Smooth muscle cell of the coronary artery (primary cell): ENCODE results near the gene CAMK2B. TPM values are rescaled to one million over a fixed set of nuclear protein-coding genes. Genes with fewer than 3 reads are reported as not detected.

Source experiments
- total RNA-seq: library from RNA; depleted of rRNA; stranded (reverse); fragments of >200 nt; gene quantifications from 2 replicates; pipeline ENCODE4 v1.2.3, GENCODE V29; 2014; ENCODE audit warnings: low replicate concordance

Gene CAMK2B
- 0.23 and 0.59 TPM in 2 replicates for total RNA-seq

DNA sequence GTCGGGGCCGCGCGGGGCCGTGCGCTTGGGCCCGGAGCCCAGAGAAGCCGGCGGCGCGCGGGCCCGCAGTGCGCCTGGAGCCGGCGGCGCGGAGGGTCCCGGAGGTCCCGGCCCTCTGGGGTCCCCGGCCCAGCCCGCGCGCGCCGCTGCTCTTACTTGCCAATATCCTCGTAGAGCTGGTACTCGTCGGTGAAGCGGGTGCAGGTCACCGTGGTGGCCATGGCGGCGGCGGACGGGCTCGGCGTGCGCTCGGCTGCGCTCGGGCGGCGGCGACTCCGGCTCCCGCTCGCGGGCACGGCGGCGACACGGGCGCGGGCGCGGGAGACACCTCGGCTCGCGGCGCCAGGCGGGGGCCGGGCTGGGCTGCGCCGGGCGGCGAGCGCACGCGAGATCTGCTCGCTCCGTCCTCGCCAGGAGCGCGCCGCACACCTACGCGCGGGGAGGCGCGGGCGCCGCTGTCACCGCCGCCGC is at the start of gene CAMK2B:
TSS of gene CAMK2B (minus strand) at position 394 of the 471 bp plus-strand sequence. CDS start at position 221, 173 bp downstream.

DNA sequence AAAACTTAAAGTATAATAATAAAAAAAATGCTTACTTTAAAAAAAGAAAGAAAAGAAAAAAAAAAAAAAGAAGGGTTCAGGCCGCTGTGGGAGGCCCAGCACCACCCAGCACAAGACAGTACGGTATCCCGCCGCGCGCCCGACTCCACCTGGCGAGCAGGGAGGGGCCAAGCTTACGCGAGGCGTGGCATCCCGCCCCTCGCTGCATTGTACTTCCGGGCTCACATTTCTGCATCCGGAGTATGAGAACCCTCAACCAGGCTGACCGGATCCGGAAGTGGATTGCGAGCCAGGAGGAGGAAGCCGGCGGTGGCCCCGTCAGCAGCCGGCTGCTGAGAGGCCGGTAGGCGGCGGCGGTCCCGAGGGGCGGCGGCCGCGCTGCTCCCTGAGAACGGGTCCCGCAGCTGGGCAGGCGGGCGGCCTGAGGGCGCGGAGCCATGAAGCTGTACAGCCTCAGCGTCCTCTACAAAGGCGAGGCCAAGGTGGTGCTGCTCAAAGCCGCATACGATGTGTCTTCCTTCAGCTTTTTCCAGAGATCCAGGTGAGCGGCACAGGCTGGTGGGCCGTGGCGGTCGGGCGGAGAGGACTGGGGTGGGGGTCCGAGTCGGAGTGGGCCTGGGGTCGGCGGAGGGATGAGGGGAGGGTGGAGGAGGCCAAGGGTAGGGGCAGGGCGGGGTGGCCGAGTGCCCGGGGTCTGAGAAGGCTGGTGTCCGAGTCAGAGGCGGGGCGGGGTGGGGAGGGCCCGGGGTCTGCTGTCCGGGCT is 124.5 kb downstream of the CAMK2B start, which contains the start of gene YKT6:
TSS of gene YKT6 (plus strand) at position 280 of the 763 bp plus-strand sequence. CDS start at position 438, 158 bp downstream.

DNA sequence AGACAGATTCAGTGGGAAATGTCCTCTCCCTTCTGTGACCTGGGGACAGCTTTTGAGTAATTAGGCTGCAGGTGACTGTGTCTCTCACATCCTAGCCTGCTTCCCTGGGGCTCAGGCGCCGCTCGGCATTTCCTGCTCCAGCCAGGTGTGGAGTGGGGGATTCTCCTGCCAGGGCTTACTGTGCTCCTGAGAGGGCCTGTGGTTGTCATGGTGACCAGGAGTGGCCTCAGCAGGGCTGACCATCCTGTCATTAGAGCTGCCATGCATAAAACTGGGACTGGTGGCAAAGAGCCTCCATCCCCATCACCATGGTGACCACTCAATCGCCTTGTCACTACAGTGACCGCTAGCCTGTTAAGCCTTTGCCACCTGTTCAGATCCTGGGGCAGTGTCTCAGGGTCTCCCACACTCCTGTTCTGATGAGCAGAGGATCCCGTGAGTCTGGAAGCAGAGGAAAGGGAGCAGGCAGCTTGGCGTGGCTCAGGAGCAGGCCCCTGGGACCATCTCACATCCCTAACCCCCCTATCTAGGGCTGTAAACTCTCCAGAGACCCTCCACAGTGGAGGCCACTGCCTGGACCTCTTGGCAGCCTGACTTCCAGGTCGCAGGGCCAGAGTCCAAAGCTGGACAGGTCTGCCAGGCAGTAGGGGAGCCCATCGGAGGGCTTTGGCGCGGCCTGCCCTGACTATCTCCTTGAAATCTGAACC is 136.0 kb downstream of the CAMK2B start, which contains the start of gene GCK:
TSS of gene GCK (minus strand) at position 154 of the 707 bp plus-strand sequence. CDS start 486 bp downstream, outside the sequence.

Other genes with a start within 250 kb of the CAMK2B start
- 8.6 and 15.2 TPM in 2 replicates for gene POLM, start 243.1 kb downstream of the CAMK2B start, total RNA-seq
- gene AEBP1, start 221.2 kb downstream of the CAMK2B start, total RNA-seq, result 80.0 and 122 TPM in 2 replicates
- gene POLD2, start 202.0 kb downstream of the CAMK2B start, total RNA-seq, result 72.0 and 80.7 TPM in 2 replicates
- gene MYL7, start 184.3 kb downstream of the CAMK2B start, total RNA-seq, result 0.82 TPM in 1 of 2 replicates, not detected in the other
- gene GCK, start 136.2 kb downstream of the CAMK2B start, total RNA-seq, result 0.60 and 1.6 TPM in 2 replicates
- 41.7 and 128 TPM in 2 replicates for gene YKT6, start 124.6 kb downstream of the CAMK2B start, total RNA-seq
- gene NUDCD3, start 165.1 kb upstream of the CAMK2B start, total RNA-seq, result 117 and 141 TPM in 2 replicates
- gene NPC1L1, start 215.7 kb upstream of the CAMK2B start, total RNA-seq, result 0.12 TPM in 1 of 2 replicates, not detected in the other
- gene DDX56, start 248.3 kb upstream of the CAMK2B start, total RNA-seq, result 29.4 and 37.8 TPM in 2 replicates